PC-3 (cell line): ENCODE measurements around the gene RRAGD. TPM values are rescaled to one million over a fixed set of nuclear protein-coding genes. Genes with fewer than 3 reads are reported as not detected.

Source experiments
- ATAC-seq: fragments of 200-7000 bp; cut with Tn5 transposase; 2 replicates; pipeline ENCODE4 v1.9.1; 2020; ENCODE audit warnings: mild to moderate bottlenecking, moderate library complexity
- BruUV-seq: library from RNA; stranded (reverse); fragments of 400-500 nt; replicated peaks from 2 replicates; lab custom pipeline; 2021; lab: Mats Ljungman, UMichigan
- CTCF ChIA-PET: fragments of 300-600 bp; sonication (Branson Sonifier 250); formaldehyde crosslinking; loops from one replicate; lab custom pipeline; 2022; ENCODE audit warnings: antibody characterized with exemption; lab: Charles Lee
- POLR2A ChIA-PET: fragments of 300-600 bp; sonication (Branson Sonifier 250); formaldehyde crosslinking; loops from one replicate; lab custom pipeline; 2022; ENCODE audit warnings: antibody characterized with exemption; ENCODE audit not compliant: unreplicated experiment; lab: Charles Lee
- DNase-seq: peaks from one replicate; pipeline ENCODE4 v3.0.0-alpha.2; 2015
- H2AFZ ChIP-seq: fragments of 300-600 bp; sonication (generic); 2 replicates; pipeline ENCODE4 v1.6.0; 2016; ENCODE audit warnings: antibody characterized with exemption, low read length
- H3F3A ChIP-seq: fragments of 300-600 bp; sonication (generic); one replicate; pipeline ENCODE4 v1.6.0; 2017; ENCODE audit warnings: antibody characterized with exemption, low read length, control low read depth, mild to moderate bottlenecking; ENCODE audit not compliant: unreplicated experiment
- H3K27ac ChIP-seq: fragments of 300-600 bp; sonication (generic); 2 replicates; pipeline ENCODE4 v1.5.1; 2016; ENCODE audit warnings: mild to moderate bottlenecking, low read length
- H3K27me3 ChIP-seq: fragments of 300-600 bp; sonication (generic); 2 replicates; pipeline ENCODE4 v1.6.1; 2016; ENCODE audit warnings: low read length, mixed read lengths
- H3K36me3 ChIP-seq: fragments of 300-600 bp; sonication (generic); 2 replicates; pipeline ENCODE4 v1.6.1; 2016; ENCODE audit warnings: low read depth, mixed run types, low read length, mixed read lengths
- H3K4me1 ChIP-seq: fragments of 300-600 bp; sonication (generic); 2 replicates; pipeline ENCODE4 v1.5.1; 2016; ENCODE audit warnings: low read length; ENCODE audit not compliant: insufficient read depth
- H3K4me2 ChIP-seq: fragments of 300-600 bp; sonication (generic); 2 replicates; pipeline ENCODE4 v1.6.0; 2016; ENCODE audit warnings: low read length
- H3K4me3 ChIP-seq: fragments of 300-600 bp; sonication (generic); 2 replicates; pipeline ENCODE4 v1.5.1; 2016; ENCODE audit warnings: mild to moderate bottlenecking, low read length, mixed read lengths
- H3K79me2 ChIP-seq: fragments of 300-600 bp; sonication (generic); 2 replicates; pipeline ENCODE4 v1.6.1; 2017; ENCODE audit warnings: low read length, mixed read lengths
- H3K9ac ChIP-seq: fragments of 300-600 bp; sonication (generic); 2 replicates; pipeline ENCODE4 v1.6.0; 2016; ENCODE audit warnings: mild to moderate bottlenecking, low read length
- H3K9me2 ChIP-seq: fragments of 300-600 bp; sonication (generic); replicated peaks from 2 replicates; pipeline ENCODE4 v1.6.1; 2016; ENCODE audit warnings: mixed run types, low read length, mixed read lengths
- H3K9me3 ChIP-seq: fragments of 300-600 bp; sonication (generic); 2 replicates; pipeline ENCODE4 v1.6.1; 2016; ENCODE audit warnings: low read length, mixed read lengths
- H4K20me1 ChIP-seq: fragments of 300-600 bp; sonication (generic); 2 replicates; pipeline ENCODE4 v1.6.1; 2016; ENCODE audit warnings: low read length, mixed read lengths
- CTCF ChIP-seq: fragments of 300-600 bp; sonication (generic); conservative IDR thresholded peaks from 2 replicates; pipeline ENCODE4 v1.5.1; 2017; ENCODE audit warnings: antibody characterized with exemption, low read depth, mild to moderate bottlenecking, low read length
- EZH2 ChIP-seq: fragments of 300-600 bp; sonication (generic); IDR thresholded peaks from one replicate; pipeline ENCODE4 v1.6.1; 2017; ENCODE audit warnings: antibody characterized with exemption, mild to moderate bottlenecking, low read length; ENCODE audit not compliant: unreplicated experiment
- EZH2phosphoT487 ChIP-seq: fragments of 300-600 bp; sonication (generic); IDR thresholded peaks from 2 replicates; pipeline ENCODE4 v1.6.1; 2018; ENCODE audit warnings: mild to moderate bottlenecking, antibody characterized with exemption, low read length, borderline replicate concordance
- intact Hi-C: fragments of 100-400 bp; cut with micrococcal nuclease; formaldehyde crosslinking; loops from 2 replicates; pipeline ENCODE4 v1.9.0; 2023
- total RNA-seq: library from RNA; depleted of rRNA; stranded (reverse); fragments of >200 nt; gene quantifications from 2 replicates; pipeline ENCODE4 v1.2.3, GENCODE V29; 2014

Gene RRAGD
- total RNA-seq, 1 experiment from 2014 or later: 0.62 TPM

- Histone ChIP-seq H4K20me1 (no peaks in the 10 kb centered on the region), H3K9me2 (no peaks in the 10 kb centered on the region), H3K4me1 (no peaks in the 10 kb centered on the region), H3K36me3 (no peaks in the 10 kb centered on the region), H3K9ac (no peak overlapping the region), H3K27me3 (no peaks in the 10 kb centered on the region), H3K9me3 (no peaks in the 10 kb centered on the region), H3K4me3 (no peak overlapping the region), H3K79me2 (no peaks in the 10 kb centered on the region), H3K4me2 (no peak overlapping the region), H3K27ac (no peak overlapping the region), H3F3A (no peaks in the 10 kb centered on the region), H2AFZ (no peak overlapping the region)
- BruUV-seq: no TSS peak
- no peak for DNase-seq
- peak; percentile 7; the same call in 1 of the 2 replicates for ATAC-seq
- ChIA-PET CTCF (no interaction called here), POLR2A (no interaction called here)
- TF ChIP-seq EZH2 (no peak), CTCF (no peak)
- intact Hi-C loops: no loop called here
These were observed 24.2 kb upstream of the RRAGD start for GRCh38 chr6:89436226-89436625.

- CTCF ChIA-PET: no interaction called here
- no peak for ATAC-seq
- no peak overlapping the region for H3K27ac ChIP-seq
- intact Hi-C loops: loop anchor here (5.0 kb wide), 1 partner anchor 162 kb away; no protein-coding TSS in a partner anchor
- H3K4me2 ChIP-seq: no peak overlapping the region
- H3K36me3 ChIP-seq: no peaks in the 10 kb centered on the region
- H3F3A ChIP-seq: no peaks in the 10 kb centered on the region
- no peaks in the 10 kb centered on the region for H4K20me1 ChIP-seq
- H3K4me1 ChIP-seq: no peaks in the 10 kb centered on the region
- BruUV-seq: no TSS peak
- TF ChIP-seq CTCF: no peak
- TF ChIP-seq EZH2: no peak
- TF ChIP-seq EZH2phosphoT487: no peak
- H2AFZ ChIP-seq: no peak overlapping the region
- DNase-seq: no peak
- no peaks in the 10 kb centered on the region for H3K27me3 ChIP-seq
- no peak overlapping the region for H3K9ac ChIP-seq
- POLR2A ChIA-PET: no interaction called here
- no peaks in the 10 kb centered on the region for H3K79me2 ChIP-seq
- H3K4me3 ChIP-seq: no peak overlapping the region
- H3K9me3 ChIP-seq: no peaks in the 10 kb centered on the region
- H3K9me2 ChIP-seq: no peaks in the 10 kb centered on the region
These were observed 22.9 kb upstream of the RRAGD start for GRCh38 chr6:89434954-89435353.

- 0 out of 2 replicates have a peak overlapping the region, but pooled peaks have one; percentile 83 for H2AFZ ChIP-seq
- H3F3A ChIP-seq: no peaks in the 10 kb centered on the region
- ATAC-seq (no peak), DNase-seq (no peak)
- intact Hi-C loops: loop anchor here (5.0 kb wide), 1 partner anchor 163 kb away; no protein-coding TSS in a partner anchor
- no peaks in the 10 kb centered on the region for H3K27me3 ChIP-seq
- no peak overlapping the region for H3K4me3 ChIP-seq
- H3K4me2 ChIP-seq: peak overlapping the region; percentile 83; the same call in 1 of the 2 replicates
- H3K27ac ChIP-seq: no peak overlapping the region
- no TSS peak for BruUV-seq
- H3K4me1 ChIP-seq: no peaks in the 10 kb centered on the region
- CTCF ChIA-PET: no interaction called here
- H3K9me2 ChIP-seq: no peaks in the 10 kb centered on the region
- no peaks in the 10 kb centered on the region for H4K20me1 ChIP-seq
- POLR2A ChIA-PET: no interaction called here
- TF ChIP-seq EZH2phosphoT487 (no peak), CTCF (no peak), EZH2 (no peak)
- H3K36me3 ChIP-seq: no peaks in the 10 kb centered on the region
- H3K79me2 ChIP-seq: no peaks in the 10 kb centered on the region
- no peak overlapping the region for H3K9ac ChIP-seq
- no peaks in the 10 kb centered on the region for H3K9me3 ChIP-seq
These were observed 22.1 kb upstream of the RRAGD start for GRCh38 chr6:89434150-89434499.
